Activated CD4-positive, alpha-beta T cell treated with anti-CD3 and anti-CD28 coated beads for 36 hours (primary cell): Measurements from ENCODE around the gene LPO. TPM values are rescaled to one million over a fixed set of nuclear protein-coding genes. Genes with fewer than 3 reads are reported as not detected.

Experiments used
- ATAC-seq: fragments of 200-7000 bp; cut with Tn5 transposase; one replicate; pipeline ENCODE4 v1.10.0; 2021; ENCODE audit warnings: mild to moderate bottlenecking, moderate library complexity
- CTCF ChIA-PET: fragments of 350-600 bp; sonication (Branson Sonifier 250); formaldehyde crosslinking; loops from one replicate; lab custom pipeline; 2021; ENCODE audit warnings: antibody characterized with exemption; lab: Charles Lee
- POLR2A ChIA-PET: fragments of 350-600 bp; sonication (Branson Sonifier 250); formaldehyde crosslinking; loops from one replicate; lab custom pipeline; 2021; ENCODE audit warnings: antibody characterized with exemption, inconsistent platforms; lab: Charles Lee
- DNase-seq: peaks from one replicate; pipeline ENCODE4 v3.0.0-alpha.2; 2020
- H3K27ac Mint-ChIP-seq: one replicate; pipeline ENCODE4 v1.8.0; 2021; ENCODE audit warnings: mixed read lengths
- H3K27me3 Mint-ChIP-seq: one replicate; pipeline ENCODE4 v1.8.0; 2021; ENCODE audit warnings: mixed read lengths
- H3K36me3 Mint-ChIP-seq: one replicate; pipeline ENCODE4 v1.8.0; 2021; ENCODE audit warnings: low read depth, mixed read lengths
- H3K4me1 Mint-ChIP-seq: one replicate; pipeline ENCODE4 v1.8.0; 2021; ENCODE audit warnings: mixed read lengths
- H3K4me3 Mint-ChIP-seq: one replicate; pipeline ENCODE4 v1.8.0; 2021; ENCODE audit warnings: mild to moderate bottlenecking, moderate library complexity, mixed read lengths
- H3K9me3 Mint-ChIP-seq: one replicate; pipeline ENCODE4 v1.8.0; 2021; ENCODE audit warnings: low read depth, mixed read lengths
- intact Hi-C, 2 experiments: fragments of 100-400 bp; cut with DNase I in 1 of 2; cut with micrococcal nuclease in 1 of 2; formaldehyde crosslinking; loops; one replicate each; pipeline versions ENCODE4 v1.14.2 to v1.15.1; 2022 to 2024; cut with DNase I, micrococcal nuclease
- total RNA-seq, 2 experiments: library from RNA; stranded (reverse); gene quantifications; one replicate each; pipeline ENCODE4 v1.2.3, GENCODE V29; 2021

The LPO gene
- total RNA-seq, 2 experiments from 2014 or later: 0.14 TPM; not detected in 1

DNA sequence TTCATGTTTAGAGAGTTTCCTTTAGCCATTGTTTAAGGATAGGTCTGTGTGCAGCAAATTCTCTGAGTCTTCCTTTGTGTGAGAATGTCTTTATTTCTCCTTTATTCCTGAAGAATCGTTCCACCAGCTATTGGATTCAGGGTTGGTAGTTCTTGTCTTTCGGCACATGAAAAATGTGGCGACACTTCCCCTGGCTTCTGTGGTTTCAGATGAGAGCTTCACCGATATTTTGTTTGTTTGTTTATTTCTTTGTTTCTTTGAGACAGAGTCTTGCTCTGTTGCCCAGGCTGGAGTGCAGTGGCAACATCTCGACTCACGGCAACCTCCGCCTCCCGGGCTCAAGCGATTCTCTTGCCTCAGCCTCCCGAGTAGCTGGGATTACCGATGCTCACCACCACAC lies 23.8 kb downstream of the LPO start:
- H3K27me3 Mint-ChIP-seq: peaks cover 41% of the 10 kb centered on the region
- intact Hi-C loops: no loop called here
- ATAC-seq: no peak
- ChIA-PET CTCF (no interaction called here), POLR2A (no interaction called here)
- no peaks in the 10 kb centered on the region for H3K4me1 Mint-ChIP-seq
- no peak for DNase-seq
- no peaks in the 10 kb centered on the region for H3K9me3 Mint-ChIP-seq
- H3K4me3 Mint-ChIP-seq: no peak overlapping the region
- H3K27ac Mint-ChIP-seq: no peak overlapping the region
- H3K36me3 Mint-ChIP-seq: no peaks in the 10 kb centered on the region

DNA sequence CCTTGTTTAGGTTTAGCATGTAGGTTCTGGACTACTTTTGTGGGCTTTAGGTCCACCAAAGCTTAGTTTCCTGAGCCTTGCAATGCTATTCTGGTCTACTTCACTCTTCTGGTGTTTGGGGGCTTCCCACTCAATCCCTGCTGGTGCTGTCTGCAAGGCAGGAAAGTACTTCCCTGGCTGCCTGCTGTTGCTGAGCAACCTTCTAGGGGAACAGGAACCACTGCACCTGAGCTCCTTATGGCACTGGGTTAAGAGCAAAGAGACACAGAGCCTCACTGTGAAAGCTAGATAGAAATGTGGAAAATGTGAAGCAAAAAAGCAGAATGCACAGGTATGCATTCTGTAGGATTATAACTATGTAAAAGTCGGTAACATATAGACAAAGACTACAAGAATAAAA lies 25.4 kb downstream of the LPO start:
- Mint-ChIP-seq H3K27ac (no peak overlapping the region), H3K4me3 (no peak overlapping the region), H3K36me3 (no peaks in the 10 kb centered on the region), H3K27me3 (peaks cover 35% of the 10 kb centered on the region), H3K9me3 (no peaks in the 10 kb centered on the region), H3K4me1 (no peaks in the 10 kb centered on the region)
- DNase-seq: no peak
- no peak for ATAC-seq
- intact Hi-C loops: no loop called here
- POLR2A ChIA-PET: no interaction called here
- CTCF ChIA-PET: interaction anchor here (0.6 to 1.1 kb wide), 3 partner anchors 14 to 63 kb away, joined by 3 to 6 read pairs (median 4); no protein-coding TSS in a partner anchor

DNA sequence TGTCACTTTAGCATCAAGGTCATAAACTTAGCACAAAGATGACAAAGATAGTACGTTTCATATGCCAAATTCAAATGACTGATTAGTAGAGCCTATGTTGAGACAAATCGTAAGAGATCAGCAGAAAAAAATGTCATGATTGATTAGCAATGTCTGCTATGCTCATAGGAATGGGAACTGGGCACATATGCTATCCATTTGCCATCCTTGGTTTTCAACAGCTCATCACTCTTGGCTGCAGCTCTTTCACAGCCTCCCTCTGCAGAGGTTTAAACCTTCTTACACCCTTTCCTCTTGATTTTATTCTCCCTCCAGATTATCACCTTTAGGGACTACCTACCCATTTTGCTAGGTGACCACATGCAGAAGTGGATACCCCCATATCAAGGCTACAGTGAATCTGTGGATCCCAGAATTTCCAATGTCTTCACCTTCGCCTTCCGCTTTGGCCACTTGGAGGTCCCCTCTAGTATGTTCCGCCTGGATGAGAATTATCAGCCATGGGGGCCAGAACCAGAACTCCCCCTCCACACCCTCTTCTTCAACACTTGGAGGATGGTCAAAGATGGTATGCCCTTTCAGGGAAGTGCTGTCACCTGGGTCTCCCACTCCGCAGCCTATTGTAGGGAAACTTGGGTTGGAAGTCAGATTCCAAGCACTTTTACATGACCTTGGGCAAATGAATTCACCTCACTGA lies 26.2 kb downstream of the LPO start:
- POLR2A ChIA-PET: no interaction called here
- DNase-seq (no peak), ATAC-seq (no peak)
- Mint-ChIP-seq H3K36me3 (no peaks in the 10 kb centered on the region), H3K27me3 (peaks cover 35% of the 10 kb centered on the region), H3K4me1 (no peaks in the 10 kb centered on the region), H3K27ac (no peak overlapping the region), H3K4me3 (no peak overlapping the region), H3K9me3 (no peaks in the 10 kb centered on the region)
- CTCF ChIA-PET: interaction anchor here (0.6 to 1.6 kb wide), 3 partner anchors 15 to 53 kb away, joined by 3 to 8 read pairs (median 4); no protein-coding TSS in a partner anchor
- intact Hi-C loops: no loop called here

DNA sequence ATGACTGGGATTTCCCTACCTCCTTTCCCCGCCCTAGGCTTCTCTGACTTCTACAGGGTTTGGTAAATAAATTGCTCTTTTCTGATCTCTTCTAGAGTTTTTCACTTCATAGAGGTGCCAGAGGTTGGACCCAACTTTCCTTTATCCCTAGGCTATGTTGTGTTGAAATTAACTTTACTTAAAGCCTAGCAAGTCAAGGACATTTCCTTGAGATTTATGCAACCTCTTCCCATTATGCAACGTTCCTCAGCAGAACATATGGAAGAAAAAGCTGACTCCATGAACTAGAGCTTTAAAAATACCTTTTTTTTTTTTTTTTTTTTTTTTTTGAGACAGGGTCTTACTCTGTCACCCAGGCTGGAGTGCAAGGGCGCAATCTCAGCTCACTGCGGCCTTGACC lies 26.9 kb downstream of the LPO start:
- Mint-ChIP-seq H3K27ac (no peak overlapping the region), H3K9me3 (no peaks in the 10 kb centered on the region), H3K36me3 (no peaks in the 10 kb centered on the region), H3K27me3 (peaks cover 33% of the 10 kb centered on the region), H3K4me1 (no peaks in the 10 kb centered on the region), H3K4me3 (no peak overlapping the region)
- ChIA-PET POLR2A (no interaction called here), CTCF (interaction anchor here (1.6 kb wide), 1 partner anchor 15 kb away, joined by 8 read pairs; no protein-coding TSS in a partner anchor)
- DNase-seq (no peak), ATAC-seq (no peak)
- intact Hi-C loops: no loop called here

DNA sequence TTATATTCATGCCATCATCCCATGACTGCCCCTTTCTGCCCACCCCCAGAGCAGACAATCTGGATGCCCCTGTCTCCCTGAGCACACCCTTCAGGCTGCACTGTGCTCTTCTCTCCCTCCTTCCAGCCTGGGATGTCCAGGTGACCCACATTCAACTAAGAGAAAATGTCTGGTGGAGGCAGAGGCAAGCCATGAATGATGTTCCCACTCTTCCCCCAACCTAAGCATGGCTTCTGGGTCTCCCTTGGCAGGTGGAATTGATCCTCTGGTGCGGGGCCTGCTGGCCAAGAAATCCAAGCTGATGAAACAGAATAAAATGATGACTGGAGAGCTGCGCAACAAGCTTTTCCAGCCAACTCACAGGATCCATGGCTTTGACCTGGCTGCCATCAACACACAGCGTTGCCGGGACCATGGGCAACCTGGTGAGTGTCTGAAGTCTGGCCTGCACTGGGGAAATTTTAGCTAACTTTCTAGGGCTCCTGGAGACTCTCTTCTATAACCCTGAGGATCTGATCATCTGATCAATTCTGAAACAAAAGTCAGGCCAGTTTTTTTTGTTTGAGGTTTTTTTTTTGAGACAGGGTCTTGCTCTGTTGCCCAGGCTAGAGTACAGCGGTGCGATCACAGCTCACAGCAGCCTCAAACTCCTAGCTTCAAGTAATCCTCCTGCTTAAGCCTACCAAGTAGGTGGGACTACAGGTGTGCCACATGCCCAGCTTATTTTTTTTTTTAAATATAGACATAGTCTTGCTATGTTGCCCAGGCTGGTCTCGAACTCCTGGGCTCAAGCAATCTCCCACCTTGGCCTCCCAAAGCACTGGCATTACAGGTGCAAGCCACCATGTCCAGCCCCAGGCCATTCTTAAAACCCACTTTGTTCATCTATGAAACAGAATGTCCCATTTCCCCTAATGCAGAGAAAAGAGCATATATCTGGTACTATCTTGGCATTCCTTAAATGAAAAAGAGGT lies 27.8 kb downstream of the LPO start:
- POLR2A ChIA-PET: no interaction called here
- CTCF ChIA-PET: interaction anchor here (0.8 to 1.6 kb wide), 3 partner anchors 16 to 387 kb away, joined by 3 to 8 read pairs (median 5); no protein-coding TSS in a partner anchor
- ATAC-seq: no peak
- Mint-ChIP-seq H3K36me3 (no peaks in the 10 kb centered on the region), H3K4me1 (no peaks in the 10 kb centered on the region), H3K27me3 (peaks cover 29% of the 10 kb centered on the region), H3K9me3 (no peaks in the 10 kb centered on the region), H3K4me3 (no peak overlapping the region), H3K27ac (no peak overlapping the region)
- DNase-seq: no peak
- intact Hi-C loops: no loop called here

DNA sequence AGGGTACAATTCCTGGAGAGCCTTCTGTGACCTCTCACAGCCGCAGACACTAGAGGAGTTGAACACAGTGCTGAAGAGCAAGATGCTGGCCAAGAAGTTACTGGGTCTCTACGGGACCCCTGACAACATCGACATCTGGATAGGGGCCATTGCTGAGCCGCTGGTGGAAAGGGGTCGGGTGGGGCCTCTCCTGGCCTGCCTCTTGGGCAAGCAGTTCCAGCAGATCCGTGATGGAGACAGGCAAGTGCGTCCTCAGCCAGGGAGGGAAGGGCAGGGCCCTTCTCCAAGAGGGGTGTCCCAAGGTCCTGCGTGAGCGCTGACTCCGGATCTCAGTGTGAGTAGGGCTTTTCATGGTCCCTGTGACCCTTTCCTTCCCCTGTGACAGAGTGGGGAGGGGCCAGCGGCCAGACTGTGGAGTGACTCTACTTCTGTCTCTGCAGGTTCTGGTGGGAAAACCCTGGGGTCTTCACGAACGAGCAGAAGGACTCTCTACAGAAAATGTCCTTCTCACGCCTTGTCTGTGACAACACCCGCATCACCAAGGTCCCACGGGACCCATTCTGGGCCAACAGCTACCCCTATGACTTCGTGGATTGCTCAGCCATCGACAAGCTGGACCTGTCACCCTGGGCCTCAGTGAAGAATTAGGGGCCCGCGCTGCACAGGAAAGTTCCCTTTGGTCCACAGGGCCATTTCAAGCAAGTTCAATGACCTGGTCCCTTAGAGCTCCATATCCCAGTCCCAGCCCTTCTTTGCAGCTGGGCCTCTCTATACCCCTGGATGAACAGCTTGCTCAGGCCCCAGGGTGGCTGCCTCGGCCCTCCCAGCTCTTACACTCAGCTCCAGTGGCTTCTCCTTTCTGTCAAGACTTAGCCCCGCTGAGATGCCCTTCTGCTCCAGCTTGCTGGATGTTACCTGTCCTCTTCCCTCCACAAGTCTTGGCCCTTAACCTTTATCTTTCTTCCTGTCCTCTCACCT lies 29.3 kb downstream of the LPO start:
- H3K27me3 Mint-ChIP-seq: peaks cover 20% of the 10 kb centered on the region
- CTCF ChIA-PET: interaction anchor here (1.1 kb wide), 1 partner anchor 11 kb away, joined by 3 read pairs; no protein-coding TSS in a partner anchor
- POLR2A ChIA-PET: no interaction called here

DNA sequence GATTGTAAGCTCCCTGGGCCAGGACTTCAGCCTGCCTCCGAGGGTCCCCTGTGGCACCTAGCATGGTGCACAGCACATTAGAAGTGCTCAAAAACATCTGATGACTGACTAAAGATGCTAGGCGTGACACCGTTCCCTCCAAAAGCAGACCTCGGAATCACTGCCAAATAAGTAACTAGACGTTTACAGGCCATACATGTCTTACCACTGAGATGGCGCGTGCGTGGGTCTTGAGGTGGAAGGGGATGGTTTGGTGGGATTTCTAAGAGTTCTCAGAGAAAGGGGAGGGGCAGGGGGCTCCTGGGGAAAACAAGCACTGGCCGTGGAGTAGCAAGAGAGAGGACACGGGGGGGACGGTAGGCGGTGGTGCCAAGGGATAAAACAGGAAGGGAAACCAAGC lies 29.9 kb downstream of the LPO start:
- Mint-ChIP-seq H3K4me1 (no peaks in the 10 kb centered on the region), H3K27ac (no peak overlapping the region), H3K27me3 (peaks cover 16% of the 10 kb centered on the region), H3K9me3 (no peaks in the 10 kb centered on the region), H3K4me3 (no peak overlapping the region), H3K36me3 (no peaks in the 10 kb centered on the region)
- ChIA-PET POLR2A (no interaction called here), CTCF (interaction anchor here (1.1 kb wide), 1 partner anchor 12 kb away, joined by 3 read pairs; no protein-coding TSS in a partner anchor)
- intact Hi-C loops: no loop called here
- DNase-seq (no peak), ATAC-seq (no peak)

More for the DNA sequence above, 29.3 kb downstream of the LPO start:
- H3K4me3 Mint-ChIP-seq: no peak overlapping the region
- DNase-seq (no peak), ATAC-seq (no peak)
- no peaks in the 10 kb centered on the region for H3K36me3 Mint-ChIP-seq
- no peak overlapping the region for H3K27ac Mint-ChIP-seq
- H3K4me1 Mint-ChIP-seq: no peaks in the 10 kb centered on the region
- intact Hi-C loops: no loop called here
- H3K9me3 Mint-ChIP-seq: no peaks in the 10 kb centered on the region

DNA sequence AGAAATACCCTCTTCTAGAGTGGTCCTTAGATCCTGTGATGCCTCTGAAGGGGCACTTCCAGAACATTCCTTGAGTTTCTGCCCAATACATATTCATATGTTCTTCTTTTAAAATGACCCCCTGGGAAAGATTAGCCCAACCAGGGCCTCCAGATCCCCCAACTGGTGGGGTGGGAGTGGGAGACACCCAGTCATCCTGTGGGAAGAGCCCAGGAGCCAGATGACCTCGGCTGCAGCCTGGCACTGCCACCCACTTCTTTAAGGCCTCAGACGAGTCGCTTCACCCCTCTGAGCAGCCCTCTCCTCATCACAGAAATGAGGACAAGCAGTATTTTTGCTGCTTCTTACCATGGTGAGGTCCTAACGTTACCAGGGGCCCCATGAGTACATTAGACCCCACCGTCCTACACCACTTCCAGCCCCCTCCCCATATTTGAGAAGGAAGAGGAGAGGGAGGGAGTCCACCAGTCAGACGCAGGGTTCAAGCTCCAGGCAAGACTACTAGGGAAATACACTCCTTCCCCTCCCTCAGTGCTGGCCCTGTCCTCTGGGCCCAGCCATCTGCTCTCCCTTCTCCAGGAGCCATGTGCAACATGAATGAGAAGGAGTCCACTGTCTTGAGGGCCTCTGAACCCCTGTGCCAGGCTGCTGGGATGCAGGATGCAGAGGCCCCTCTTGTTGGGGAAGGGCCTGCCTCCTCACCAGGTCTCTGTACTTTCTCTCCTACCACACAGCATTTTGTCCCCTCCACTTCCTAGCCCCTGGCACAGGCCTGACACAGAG lies 30.6 kb downstream of the LPO start:
- no peak overlapping the region for H3K4me3 Mint-ChIP-seq
- no peak for ATAC-seq
- intact Hi-C loops: no loop called here
- ChIA-PET CTCF (interaction anchor here (1.1 kb wide), 1 partner anchor 13 kb away, joined by 3 read pairs; no protein-coding TSS in a partner anchor), POLR2A (no interaction called here)
- DNase-seq: no peak
- no peak overlapping the region for H3K27ac Mint-ChIP-seq
- H3K4me1 Mint-ChIP-seq: no peaks in the 10 kb centered on the region
- H3K36me3 Mint-ChIP-seq: no peaks in the 10 kb centered on the region
- no peaks in the 10 kb centered on the region for H3K9me3 Mint-ChIP-seq
- H3K27me3 Mint-ChIP-seq: peaks cover 13% of the 10 kb centered on the region

DNA sequence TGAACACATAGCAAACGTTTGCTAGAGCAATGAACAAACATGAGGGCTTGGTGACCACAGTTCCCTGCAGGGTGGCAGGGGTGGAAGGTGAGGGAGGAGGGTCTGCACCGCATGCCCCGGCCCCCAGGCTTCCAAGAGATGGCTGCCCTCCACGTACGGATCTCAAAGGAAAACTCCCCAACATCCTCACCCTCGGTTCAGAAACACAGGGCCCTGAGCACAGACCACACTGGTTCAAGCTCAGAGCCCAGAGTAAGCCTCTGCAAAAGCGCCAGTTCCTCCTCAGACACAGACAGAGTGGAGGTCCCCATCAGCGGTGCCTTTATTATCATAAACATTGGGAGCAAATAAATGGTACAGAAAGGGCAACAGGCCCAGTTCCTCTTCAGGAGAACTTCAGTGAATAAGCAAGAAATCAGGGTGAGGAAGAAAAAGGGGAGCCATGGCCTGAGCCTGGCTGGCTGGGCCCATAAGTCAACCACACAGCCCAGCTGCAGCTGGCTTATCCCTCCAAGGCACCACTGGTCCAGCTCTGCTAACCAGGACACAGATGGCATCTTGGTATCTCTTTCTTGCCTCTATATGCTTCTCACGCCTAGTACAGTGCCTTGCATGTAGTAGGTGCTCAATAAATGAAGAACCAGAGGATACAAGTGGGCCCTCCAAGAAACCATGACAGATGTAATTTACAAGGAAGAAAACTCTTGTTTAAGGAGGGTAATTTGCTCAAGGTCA lies 31.3 kb downstream of the LPO start:
- POLR2A ChIA-PET: no interaction called here
- H3K36me3 Mint-ChIP-seq: no peaks in the 10 kb centered on the region
- DNase-seq: no peak

More for the DNA sequence above, 31.3 kb downstream of the LPO start:
- ATAC-seq: no peak
- Mint-ChIP-seq H3K27me3 (peaks cover 7% of the 10 kb centered on the region), H3K27ac (no peak overlapping the region), H3K4me1 (no peaks in the 10 kb centered on the region), H3K9me3 (no peaks in the 10 kb centered on the region), H3K4me3 (no peak overlapping the region)
- CTCF ChIA-PET: no interaction called here
- intact Hi-C loops: no loop called here
